HG02623 (cell line): ENCODE measurements around the gene COCH.
"Not testable (repeated sequence)": the region's sequence is repeated elsewhere in the genome, so short reads cannot be mapped to it uniquely, and the experiment has no call there.

Experiments
- ATAC-seq: cut with Tn5 transposase; IDR thresholded peaks from one replicate; pipeline ENCODE4 v1.9.1; 2021; ENCODE audit warnings: moderate library complexity; ENCODE audit not compliant: unreplicated experiment

Gene COCH

GRCh38 chr14:30874999-30875787 lies 834 bp downstream of the COCH start:
- ATAC-seq = peak; percentile 7

GRCh38 chr14:30875788-30876053 lies 1.4 kb downstream of the COCH start:
- no peak for ATAC-seq

DNA sequence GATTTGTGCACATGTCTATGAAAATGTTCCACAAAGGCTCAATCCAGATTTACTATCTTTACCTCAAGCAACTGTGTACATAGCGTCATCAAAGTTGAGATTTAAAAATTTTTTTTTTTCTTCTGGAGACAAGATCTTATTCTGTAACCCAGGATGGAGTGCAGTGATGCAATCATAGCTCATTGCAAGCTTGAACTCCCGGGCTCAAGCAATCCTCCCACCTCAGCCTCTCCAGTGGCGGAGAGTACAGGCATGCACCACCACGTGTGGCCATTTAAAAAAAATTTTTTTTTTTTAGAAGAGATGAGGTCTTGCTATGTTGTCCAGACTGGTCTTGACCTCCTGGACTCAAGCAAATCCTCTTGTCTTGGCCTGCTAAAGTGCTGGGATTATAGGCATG lies 2.3 kb downstream of the COCH start:
- ATAC-seq = no peak

DNA sequence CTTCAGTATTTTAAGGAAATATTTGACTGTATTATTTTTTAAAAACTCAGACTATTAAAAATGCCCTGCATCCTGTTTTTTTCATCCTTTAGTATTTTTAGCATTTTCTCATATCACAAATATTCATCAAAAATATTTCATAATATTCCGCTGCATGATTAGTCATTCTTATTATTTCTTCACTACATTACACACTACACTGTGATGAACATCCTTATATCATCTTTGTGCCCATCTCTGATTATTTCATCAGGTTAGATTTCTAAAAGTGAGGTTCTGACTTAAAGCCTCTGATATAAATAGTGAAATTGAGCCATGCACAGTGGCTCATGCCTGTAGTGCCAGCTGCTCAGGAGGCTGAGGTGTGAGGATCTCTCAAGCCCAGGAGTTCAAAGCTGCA lies 8.1 kb downstream of the COCH start:
- ATAC-seq = no peak

- no peak for ATAC-seq
Observed at GRCh38 chr14:30883508-30884294, 9.3 kb downstream of the COCH start.

DNA sequence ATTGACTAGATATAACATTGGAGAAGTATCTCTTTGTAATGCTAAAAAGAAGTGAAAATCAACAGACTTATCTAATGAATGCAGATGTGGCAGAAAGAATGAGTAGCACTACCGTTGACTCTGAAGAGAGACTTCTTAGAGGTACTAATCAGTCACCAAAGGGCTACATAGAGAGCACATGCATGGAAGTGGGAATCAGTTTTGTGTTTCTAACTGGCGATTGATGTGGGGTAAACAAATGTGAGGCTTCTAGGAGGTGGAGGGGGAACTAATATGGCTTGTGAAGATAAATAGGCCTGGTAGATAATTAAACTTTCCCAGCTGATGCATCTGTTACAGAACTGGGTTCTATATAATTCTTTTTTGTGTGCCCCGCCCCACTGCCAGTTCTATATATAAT lies 10.5 kb downstream of the COCH start:
- ATAC-seq = no peak

- no peak for ATAC-seq
Observed at GRCh38 chr14:30885840-30886740, 11.7 kb downstream of the COCH start.

DNA sequence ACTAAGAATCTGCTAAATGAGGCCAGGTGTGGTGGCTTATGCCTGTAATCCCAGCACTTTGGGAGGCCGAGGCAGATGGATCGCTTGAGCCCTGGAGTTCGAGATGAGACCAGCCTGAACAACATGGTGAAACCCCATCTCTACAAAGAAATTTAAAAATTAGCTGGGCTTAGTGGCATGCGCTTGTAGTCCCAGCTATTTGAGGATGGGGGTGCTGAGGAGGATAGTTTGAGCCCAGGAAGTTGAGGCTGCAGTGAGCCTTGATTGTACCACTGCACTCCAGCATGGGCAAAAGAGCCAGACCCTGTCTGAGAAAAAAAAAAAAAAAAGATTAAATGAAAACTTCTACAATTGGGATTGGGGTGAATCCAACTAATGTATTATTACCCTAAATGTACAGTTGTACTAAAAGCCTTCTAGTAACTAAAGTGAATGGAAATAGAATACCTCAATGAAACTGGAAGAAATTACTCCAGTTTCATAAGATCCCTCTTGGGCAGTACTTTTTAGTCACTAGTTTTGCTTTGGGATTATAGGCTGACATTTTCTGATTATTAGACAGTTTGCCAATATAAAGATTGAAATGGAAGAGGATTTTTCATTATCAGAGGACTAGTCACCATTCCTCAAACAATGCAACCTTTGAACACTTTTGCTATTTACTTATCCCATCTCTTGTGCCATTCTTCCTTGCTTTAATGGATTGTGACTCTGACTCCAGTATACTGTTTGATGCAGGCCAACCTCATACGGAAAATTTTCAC lies 14.3 kb downstream of the COCH start:
- no peak for ATAC-seq

- no peak for ATAC-seq
Observed at GRCh38 chr14:30889244-30889594, 14.9 kb downstream of the COCH start.

GRCh38 chr14:30893819-30894218 lies 19.5 kb downstream of the COCH start:
- ATAC-seq = no peak

- no peak for ATAC-seq
Observed at GRCh38 chr14:30894923-30895515, 20.7 kb downstream of the COCH start.

- ATAC-seq = no peak
Observed at GRCh38 chr14:30896435-30896834, 22.1 kb downstream of the COCH start.

DNA sequence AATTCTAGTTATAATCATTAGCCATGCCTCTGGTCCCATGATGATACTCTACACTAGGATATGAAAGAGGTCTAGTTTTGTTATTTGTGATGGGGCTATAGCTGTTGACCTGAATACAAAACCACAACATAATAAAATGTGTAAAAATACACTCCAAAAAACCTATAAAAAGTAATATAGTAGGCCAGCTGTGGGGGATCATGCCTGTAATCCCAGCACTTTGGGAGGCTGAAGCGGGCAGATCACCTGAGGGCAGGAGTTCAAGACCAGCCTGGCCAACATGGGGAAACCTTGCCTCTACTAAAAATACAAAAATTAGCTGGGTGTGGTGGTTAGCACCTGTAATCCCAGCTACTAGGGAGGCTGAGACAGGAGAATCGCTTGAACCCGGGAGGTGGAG lies 22.8 kb downstream of the COCH start:
- ATAC-seq = not testable (repeated sequence)

DNA sequence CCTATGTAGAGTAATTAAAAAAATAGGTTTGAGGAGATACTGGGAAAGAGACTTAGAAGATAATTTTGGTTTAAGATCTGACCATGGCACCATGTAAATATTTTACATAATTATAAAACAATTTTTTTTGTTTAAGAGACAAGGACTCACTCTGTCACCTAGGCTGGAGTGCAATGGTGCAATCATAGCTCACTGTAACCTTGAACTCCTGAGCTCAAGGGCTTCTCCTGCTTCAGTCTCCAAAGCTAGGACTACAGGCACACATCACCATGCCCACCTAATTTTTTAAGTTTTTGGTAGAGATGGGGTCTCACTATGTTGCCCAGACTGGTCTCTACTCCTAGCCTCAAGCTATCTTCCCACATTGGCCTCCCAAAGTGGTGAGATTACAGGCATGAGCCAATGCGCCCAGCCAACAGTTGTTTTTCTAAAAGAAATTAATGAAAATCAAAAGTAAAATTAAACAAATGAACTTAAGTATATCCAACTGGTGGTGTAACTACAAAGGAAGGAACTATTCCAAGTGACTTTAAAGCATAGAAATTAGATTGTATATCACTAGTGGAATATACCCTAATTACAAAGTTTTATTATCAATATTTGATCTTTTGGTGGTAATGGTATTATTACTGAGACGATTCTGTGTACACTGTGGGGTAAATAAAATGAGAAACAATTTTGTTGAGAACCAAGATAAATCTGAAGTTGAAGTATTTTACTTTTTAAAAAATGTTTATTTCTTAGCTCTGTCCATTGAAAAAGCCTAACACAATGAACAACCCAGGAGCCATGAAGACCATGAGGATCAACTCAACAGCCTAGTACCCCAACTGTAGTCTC lies 29.1 kb downstream of the COCH start:
- no peak for ATAC-seq

GRCh38 chr14:30906752-30907658 lies 32.6 kb downstream of the COCH start:
- ATAC-seq = no peak

DNA sequence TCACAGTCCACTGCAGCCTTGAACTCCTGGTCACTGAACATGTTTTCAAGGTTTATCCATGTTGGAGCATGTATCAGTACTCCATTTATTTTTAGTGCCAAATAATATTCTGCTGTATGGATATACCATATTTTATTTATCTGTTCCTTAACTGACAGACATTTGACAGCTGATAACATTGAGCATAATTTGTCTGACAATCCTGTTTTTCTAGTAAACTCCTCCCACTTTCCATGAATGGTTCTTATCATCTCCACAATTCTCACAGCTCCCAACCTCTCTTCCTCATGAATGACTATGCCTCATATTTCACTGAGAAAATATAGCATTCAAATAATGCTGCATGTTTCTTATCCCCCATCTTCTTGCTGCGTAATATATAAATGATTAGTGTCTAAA lies 33.3 kb downstream of the COCH start:
- ATAC-seq = no peak

DNA sequence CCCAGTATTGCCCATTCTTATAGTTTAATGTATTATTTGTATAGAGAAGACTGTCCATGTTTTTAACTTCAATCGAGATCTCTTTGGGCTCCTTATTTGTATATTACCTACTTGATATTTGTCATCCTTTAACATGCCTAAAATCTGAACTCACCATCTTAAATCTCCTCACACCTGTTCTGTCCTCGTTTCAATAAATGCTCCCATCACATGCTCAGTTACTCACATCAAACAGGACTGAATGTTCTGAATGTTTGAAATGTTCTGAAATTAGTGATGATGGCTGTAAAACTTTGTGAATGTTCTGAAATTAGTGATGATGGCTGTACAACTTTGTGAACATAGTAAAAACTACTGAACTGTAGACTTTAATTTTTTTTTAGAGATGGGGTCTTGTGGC lies 34.5 kb downstream of the COCH start:
- ATAC-seq = no peak

GRCh38 chr14:30914812-30915211 lies 40.5 kb downstream of the COCH start:
- no peak for ATAC-seq

DNA sequence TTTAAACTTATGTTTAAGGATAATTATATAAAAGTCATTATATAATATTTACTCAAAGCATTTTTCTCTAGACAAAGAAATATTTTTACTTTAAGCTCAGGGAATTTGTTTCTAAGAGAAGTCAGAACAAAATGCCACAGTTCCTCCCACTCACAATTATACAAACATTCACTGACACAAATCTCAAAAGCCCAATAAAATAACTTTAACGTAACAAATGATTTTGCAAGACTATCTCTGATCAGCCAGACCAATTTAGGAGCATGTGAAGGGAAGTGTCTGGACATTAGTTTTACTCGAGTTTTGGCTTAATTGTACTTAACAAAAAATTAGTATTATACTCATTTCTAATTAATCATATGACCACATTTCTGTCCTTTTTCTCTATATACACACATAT lies 41.2 kb downstream of the COCH start:
- ATAC-seq = no peak
